ENCODE measurements around the gene WWOX.

- no peak for TF ChIP-seq CTCF (IDR thresholded peaks at IDR 0.05; ENCODE audit: insufficient read depth, low read depth, low read length)
- no peak for TF ChIP-seq EZH2 (IDR thresholded peaks at IDR 0.05; ENCODE audit: insufficient read depth, low read length)
Measured at GRCh38 chr16:79100447-79100846, 1001.0 kb downstream of the WWOX start.
